Mucosa of descending colon (tissue), 3 donors: Measurements from ENCODE around the gene NEGR1. TPM values are rescaled to one million over a fixed set of nuclear protein-coding genes. Genes with fewer than 3 reads are reported as not detected.

Source experiments
- ATAC-seq: fragments of 200-7000 bp; cut with Tn5 transposase; one replicate; pipeline ENCODE4 v1.9.1; 2020; ENCODE audit warnings: mild to moderate bottlenecking, moderate library complexity
- DNase-seq, 3 donors: peaks; one replicate each; pipeline ENCODE4 v3.0.0-alpha.2; 2020
- H3K36me3 ChIP-seq: fragments of 200-600 bp; one replicate; pipeline ENCODE4 v1.8.0; 2021; ENCODE audit warnings: low read depth, mild to moderate bottlenecking
- H3K4me1 ChIP-seq: fragments of 200-600 bp; one replicate; pipeline ENCODE4 v1.8.0; 2021; ENCODE audit warnings: low read depth, mild to moderate bottlenecking
- H3K4me3 ChIP-seq: fragments of 200-600 bp; one replicate; pipeline ENCODE4 v1.8.0; 2021; ENCODE audit warnings: mild to moderate bottlenecking
- H3K9me3 ChIP-seq: fragments of 200-600 bp; one replicate; pipeline ENCODE4 v1.8.0; 2021; ENCODE audit warnings: mild to moderate bottlenecking
- CTCF ChIP-seq: fragments of 200-600 bp; IDR thresholded peaks from one replicate; pipeline ENCODE4 v1.8.0; 2022; ENCODE audit warnings: antibody characterized with exemption, mild to moderate bottlenecking
- intact Hi-C, 2 donors: fragments of 100-400 bp; cut with DNase I in 1 of 2; cut with micrococcal nuclease in 1 of 2; formaldehyde crosslinking; loops; one replicate each; pipeline versions ENCODE4 v1.11.0 to v1.11.1; 2022; cut with DNase I, micrococcal nuclease
- total RNA-seq, 3 donors: library from RNA; stranded (reverse); fragmentation: NEBNext Ultra II Directional in 2 of 3; extraction: Animal tissue kit (Norgen Biotek cat#: 25700) in 2 of 3; gene quantifications; one replicate each; pipeline versions ENCODE4 v1.2.1 to v1.2.4, GENCODE V29; 2021 to 2023
- donor health status: DM: no; HTN: no; CAD: no; lungs with moderate emphysema.
- donor health status: DM: no; HTN: no; CAD: no.
- donor health status: DM: no; HTN: yes; CAD: no.

Gene NEGR1
- total RNA-seq, 3 donors from 2014 or later = 2.3 to 47.9 (median 8.0) TPM

- Histone ChIP-seq H3K4me3 (no peak overlapping the region), H3K36me3 (no peaks in the 10 kb centered on the region), H3K4me1 (no peaks in the 10 kb centered on the region), H3K9me3 (no peaks in the 10 kb centered on the region)
- no peak for ATAC-seq
- intact Hi-C loops = no loop called here
- TF ChIP-seq CTCF = no peak
- no peak for DNase-seq
Measured at GRCh38 chr1:71557138-71557537, 725.2 kb downstream of the NEGR1 start.

GRCh38 chr1:71548398-71548890, 733.9 kb downstream of the NEGR1 start:
- Histone ChIP-seq H3K4me3 (no peak overlapping the region), H3K36me3 (no peaks in the 10 kb centered on the region), H3K4me1 (no peaks in the 10 kb centered on the region), H3K9me3 (no peaks in the 10 kb centered on the region)
- DNase-seq (no peak), ATAC-seq (no peak)
- intact Hi-C loops = no loop called here
- no peak for TF ChIP-seq CTCF

- H3K9me3 ChIP-seq = no peaks in the 10 kb centered on the region
- H3K36me3 ChIP-seq = no peaks in the 10 kb centered on the region
- intact Hi-C loops = no loop called here
- no peaks in the 10 kb centered on the region for H3K4me1 ChIP-seq
- DNase-seq (no peak), ATAC-seq (no peak)
- H3K4me3 ChIP-seq = no peak overlapping the region
- no peak for TF ChIP-seq CTCF
Measured at GRCh38 chr1:71542155-71542554, 740.2 kb downstream of the NEGR1 start.

- Histone ChIP-seq H3K4me3 (no peak overlapping the region), H3K9me3 (no peaks in the 10 kb centered on the region), H3K4me1 (no peaks in the 10 kb centered on the region), H3K36me3 (no peaks in the 10 kb centered on the region)
- no peak for ATAC-seq
- no peak for TF ChIP-seq CTCF
- intact Hi-C loops = no loop called here
- DNase-seq = no peak
Measured at GRCh38 chr1:71533950-71534349, 748.4 kb downstream of the NEGR1 start.

GRCh38 chr1:71532343-71532742, 750.0 kb downstream of the NEGR1 start:
- no peak for ATAC-seq
- no peak for DNase-seq
- TF ChIP-seq CTCF = no peak
- Histone ChIP-seq H3K36me3 (no peaks in the 10 kb centered on the region), H3K9me3 (no peaks in the 10 kb centered on the region), H3K4me1 (no peaks in the 10 kb centered on the region), H3K4me3 (no peak overlapping the region)
- intact Hi-C loops = no loop called here

- ATAC-seq (no peak), DNase-seq (no peak)
- TF ChIP-seq CTCF = no peak
- no peaks in the 10 kb centered on the region for H3K4me1 ChIP-seq
- no peak overlapping the region for H3K4me3 ChIP-seq
- intact Hi-C loops = loop anchor here in 1 of 2 donors (10.0 kb wide), 1 partner anchor 432 kb away; no protein-coding TSS in a partner anchor
- no peaks in the 10 kb centered on the region for H3K9me3 ChIP-seq
- H3K36me3 ChIP-seq = no peaks in the 10 kb centered on the region
Measured at GRCh38 chr1:71526824-71527223, 755.5 kb downstream of the NEGR1 start.
